ENCODE results near the gene SPOCK1.

Gene SPOCK1

DNA sequence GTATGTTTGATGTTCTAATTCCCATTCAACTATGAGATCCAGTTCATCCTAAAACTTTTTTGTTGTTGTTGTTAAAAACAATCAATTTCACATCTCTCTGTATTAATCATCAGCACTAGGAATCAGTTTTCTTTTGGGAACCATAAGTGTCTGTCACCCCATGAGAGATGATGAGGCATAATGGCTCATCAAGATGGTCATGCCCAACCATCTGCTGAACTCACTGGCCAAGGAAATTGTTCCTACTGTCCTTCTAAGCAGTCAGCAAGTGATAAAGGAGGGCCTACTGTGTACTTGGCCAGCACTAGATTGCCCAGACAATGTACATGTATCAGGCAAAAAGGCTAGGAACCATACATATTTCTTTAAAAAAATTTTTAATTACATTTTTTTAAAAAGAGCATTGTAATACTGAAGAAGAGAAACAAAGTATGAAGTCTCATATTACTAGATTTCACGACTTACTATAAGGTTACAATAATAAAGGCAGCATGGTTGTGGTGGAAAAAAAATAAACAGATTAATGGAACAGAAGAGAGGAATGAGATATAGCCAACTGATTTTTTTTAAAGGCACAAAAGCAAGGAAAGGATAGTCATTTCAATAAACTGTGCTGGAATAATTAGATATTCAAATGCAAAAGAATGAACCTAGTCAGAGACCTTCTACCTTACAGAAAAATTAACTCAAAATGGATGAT lies 458.3 kb downstream of the SPOCK1 start:
- DNase-seq: no peak

DNA sequence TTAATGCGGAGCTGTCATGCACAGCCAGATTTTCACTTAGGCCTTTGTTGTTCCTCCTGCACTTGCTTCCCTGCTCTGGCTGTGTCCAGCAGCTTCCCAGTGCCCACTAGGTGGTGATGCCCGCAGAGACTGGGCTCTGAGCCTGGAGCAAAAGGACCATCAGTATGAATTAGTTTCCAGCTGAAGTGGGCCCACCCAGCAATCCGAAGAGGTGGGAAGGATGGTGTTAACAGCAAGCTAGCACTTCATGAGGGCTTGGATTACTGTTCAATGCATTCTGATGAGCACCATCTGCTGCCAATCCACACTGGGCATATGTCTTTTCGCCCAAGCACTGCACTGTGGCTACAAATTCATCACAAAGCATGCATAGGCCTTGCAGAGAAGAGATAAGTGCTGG lies 459.1 kb downstream of the SPOCK1 start:
- no peak for DNase-seq

DNA sequence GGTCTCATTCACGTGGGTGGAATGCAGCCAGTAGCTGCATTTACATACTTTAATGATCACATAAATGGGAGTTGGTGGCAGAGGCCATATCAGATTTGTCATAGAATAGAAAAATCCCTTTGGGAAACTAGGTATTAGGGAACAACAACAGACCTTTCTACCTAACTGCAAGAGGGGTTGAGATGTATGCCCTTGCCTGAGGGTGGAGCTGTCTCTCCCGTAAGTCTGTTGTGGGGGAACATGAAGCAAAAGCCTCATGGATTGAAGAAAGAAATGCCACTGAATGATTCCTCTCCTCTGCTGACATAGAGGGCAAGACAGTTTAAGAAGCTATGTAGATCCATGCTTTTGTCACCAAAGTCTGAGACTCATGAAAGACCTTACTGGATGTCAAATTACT lies 461.3 kb downstream of the SPOCK1 start:
- DNase-seq: no peak

DNA sequence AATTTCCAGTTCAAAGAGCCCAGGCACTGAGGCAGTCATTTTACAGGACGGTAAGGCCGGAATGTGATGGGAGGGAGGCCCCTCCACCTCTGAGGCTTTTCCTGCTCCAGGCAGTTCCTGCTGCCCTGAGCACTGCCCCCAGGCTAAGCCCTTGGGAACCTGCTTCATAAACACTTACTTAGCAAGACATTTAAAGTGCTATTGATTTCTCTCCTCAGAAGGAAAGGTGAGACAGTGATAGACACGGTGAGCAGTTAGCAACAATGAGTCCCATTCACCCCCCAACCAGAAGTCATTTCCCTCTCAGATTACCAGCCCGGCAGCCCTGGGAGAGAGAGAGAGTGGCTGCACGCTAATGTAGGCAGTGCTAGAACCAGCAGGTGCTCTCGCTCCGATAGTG lies 462.5 kb downstream of the SPOCK1 start:
- DNase-seq: no peak

- no peak for DNase-seq
Measured at GRCh38 chr5:137035480-137035878, 463.6 kb downstream of the SPOCK1 start.

DNA sequence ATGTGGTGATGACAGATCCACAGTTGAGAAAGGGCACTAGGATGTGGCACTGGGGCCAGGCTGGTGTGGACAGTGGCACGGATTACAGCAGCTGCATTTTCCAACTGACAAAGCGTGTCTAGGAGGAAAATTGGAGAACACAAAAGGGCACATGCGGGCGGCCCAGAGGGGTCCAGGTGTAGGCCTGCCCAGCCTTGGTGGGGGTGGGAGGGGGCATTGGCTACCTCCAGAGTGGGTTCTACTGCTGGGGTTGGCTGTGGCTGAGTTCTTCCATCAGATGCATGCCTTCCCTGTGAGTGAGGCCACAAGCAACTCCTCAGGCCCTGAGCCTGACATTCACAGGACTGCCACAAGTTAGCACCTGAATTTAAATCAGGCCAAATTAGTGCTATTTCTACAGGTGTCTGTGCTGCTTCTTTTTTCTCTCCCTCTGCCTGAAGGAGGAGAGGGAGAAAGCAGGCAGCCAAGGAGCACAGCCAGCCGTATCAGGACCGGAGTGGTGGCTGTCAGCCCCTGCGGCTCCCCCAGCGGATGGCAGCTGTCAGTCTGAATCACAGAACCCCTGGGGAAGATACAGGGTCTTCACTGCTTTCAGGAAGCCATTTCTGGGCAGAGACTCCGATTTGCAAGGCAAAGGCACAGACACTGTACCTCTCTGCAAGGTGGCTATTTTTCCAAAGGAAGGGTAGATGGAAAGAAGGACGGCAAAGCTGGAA lies 464.2 kb downstream of the SPOCK1 start:
- DNase-seq: no peak

GRCh38 chr5:137034213-137034612 lies 464.9 kb downstream of the SPOCK1 start:
- DNase-seq: no peak

GRCh38 chr5:137032929-137033328 lies 466.2 kb downstream of the SPOCK1 start:
- no peak for DNase-seq

GRCh38 chr5:137027758-137028157 lies 471.4 kb downstream of the SPOCK1 start:
- DNase-seq: no peak

DNA sequence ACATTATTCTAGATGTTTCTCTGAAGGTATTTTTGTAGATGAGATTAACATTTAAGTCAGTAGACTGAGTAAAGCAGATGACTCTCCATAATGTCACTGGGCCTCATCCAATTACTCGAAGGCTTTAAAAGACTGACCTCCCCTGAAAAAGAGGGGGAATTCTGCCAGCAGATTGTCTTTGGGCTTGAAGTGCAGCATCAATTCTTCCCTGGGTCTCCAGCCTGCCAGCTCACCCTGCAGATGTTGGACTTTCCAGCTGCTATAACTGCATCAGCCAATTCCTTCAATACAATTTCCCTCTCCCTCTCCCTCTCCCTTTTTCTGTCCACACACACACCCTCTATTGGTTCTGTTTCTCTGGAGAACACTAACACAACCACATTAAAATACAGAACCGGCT lies 472.8 kb downstream of the SPOCK1 start:
- no peak for DNase-seq

GRCh38 chr5:137024044-137024443 lies 475.1 kb downstream of the SPOCK1 start:
- DNase-seq: no peak

DNA sequence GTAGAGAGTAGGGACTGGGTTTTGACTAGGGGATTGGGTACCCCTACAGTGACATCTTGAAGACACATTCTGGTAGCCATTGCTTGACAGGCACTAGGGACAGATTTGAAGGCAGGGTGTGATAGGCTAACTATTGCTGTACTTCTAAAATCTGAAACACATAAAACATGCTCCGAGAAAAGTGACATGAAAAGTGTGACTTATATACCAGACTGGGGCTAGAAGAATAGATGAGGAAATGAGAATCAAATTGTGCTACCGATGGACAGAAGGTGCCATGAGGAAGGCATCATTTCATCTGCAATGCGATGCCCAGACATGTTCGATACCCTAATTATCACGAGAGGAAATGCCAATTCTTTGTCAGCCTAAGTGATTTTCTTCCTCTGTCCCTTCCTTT lies 475.8 kb downstream of the SPOCK1 start:
- no peak for DNase-seq

- DNase-seq: no peak
Measured at GRCh38 chr5:137022725-137023124, 476.4 kb downstream of the SPOCK1 start.

DNA sequence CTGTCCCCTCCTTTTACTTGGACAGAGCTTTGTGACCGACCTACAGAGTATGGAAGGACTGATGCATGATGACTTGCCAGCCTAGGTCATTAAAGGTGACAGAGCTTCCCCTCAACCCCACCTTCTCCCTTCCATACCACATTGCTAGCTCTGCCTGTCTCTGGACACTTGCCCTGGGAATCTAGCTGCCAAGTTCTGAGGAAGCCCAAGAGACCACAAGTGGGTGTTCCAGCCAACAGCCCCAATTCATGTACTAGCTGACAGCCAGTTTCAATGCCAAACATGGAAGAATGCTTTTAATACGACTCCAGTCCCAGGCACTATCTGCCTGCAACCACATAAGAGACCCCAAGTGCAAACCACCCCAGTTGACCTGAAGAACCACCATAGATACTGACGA lies 477.1 kb downstream of the SPOCK1 start:
- no peak for DNase-seq

DNA sequence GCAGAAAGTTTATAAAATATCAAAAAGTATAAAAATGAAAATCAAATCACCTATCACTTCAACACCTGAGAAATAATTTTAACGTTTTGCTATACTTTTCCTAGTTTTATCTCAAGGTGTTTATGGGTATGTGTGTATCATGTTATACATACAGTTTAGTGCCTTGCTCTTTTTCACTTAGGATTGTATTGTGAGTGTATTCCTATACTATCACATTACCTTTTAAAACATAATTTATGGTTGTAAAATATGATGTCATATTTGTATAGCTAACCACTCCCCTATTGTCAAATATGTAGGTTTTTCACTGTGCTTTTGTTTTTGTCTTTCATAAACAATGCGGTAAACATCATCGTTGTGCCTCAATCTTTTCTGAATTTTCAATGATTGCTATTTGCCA lies 479.9 kb downstream of the SPOCK1 start:
- DNase-seq: no peak

GRCh38 chr5:137016783-137017324 lies 482.3 kb downstream of the SPOCK1 start:
- no peak for DNase-seq

DNA sequence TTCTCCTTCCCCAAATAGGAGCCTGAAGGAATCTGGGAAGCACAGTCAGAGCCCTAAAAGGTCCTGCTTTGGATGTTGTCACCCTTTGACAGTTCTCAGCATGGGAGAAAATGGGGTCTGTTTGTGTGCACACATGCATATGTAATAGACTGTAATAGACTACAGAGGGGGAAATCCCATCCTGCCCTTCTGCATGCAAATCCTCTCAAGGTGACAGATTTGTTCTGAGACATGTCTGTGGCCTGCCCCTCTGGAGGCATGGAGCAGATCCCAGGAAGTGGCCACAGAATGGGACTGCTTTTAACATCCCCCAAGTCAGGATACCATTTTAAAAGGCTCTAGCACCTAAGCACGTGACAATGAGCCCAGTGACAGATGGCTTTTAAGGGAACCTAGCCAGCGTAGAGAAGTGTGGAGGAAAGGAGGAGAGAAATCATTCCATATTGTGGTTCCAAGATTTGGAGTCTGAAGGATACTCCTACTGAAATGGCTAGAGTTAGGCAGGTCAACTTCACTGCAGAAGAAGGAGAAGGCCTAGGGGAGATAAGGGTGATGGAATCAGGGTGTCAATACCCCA lies 483.5 kb downstream of the SPOCK1 start:
- no peak for DNase-seq

- DNase-seq: no peak
Measured at GRCh38 chr5:137014731-137015130, 484.4 kb downstream of the SPOCK1 start.

- no peak for DNase-seq
Measured at GRCh38 chr5:137010226-137010625, 488.9 kb downstream of the SPOCK1 start.

- no peak for DNase-seq
Measured at GRCh38 chr5:137004279-137004678, 494.8 kb downstream of the SPOCK1 start.

DNA sequence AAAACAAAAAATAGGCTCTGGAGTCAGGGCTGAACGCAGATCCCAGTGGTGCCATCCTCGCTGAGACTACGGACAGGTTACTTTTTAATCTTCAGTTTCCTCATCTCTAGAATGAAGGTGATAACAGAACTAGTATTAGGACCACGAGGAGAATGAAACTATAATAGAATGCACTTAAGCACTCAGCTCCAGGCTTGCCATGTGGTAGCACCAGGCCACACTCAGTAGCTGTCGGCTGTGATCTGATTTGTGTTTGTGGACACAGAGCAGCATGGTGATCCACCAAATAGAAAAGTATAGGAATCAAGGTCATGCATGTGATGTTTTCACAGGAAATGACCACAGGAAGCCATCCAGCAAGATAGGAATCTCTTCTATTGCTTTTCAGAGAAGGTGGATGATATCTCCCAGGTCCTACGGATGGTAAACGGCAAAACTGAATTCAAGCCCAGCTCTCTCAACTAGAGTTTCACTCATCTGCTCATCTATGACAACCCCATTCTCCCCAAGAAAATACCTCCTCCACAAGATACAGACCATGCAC lies 498.0 kb downstream of the SPOCK1 start:
- no peak for DNase-seq

DNA sequence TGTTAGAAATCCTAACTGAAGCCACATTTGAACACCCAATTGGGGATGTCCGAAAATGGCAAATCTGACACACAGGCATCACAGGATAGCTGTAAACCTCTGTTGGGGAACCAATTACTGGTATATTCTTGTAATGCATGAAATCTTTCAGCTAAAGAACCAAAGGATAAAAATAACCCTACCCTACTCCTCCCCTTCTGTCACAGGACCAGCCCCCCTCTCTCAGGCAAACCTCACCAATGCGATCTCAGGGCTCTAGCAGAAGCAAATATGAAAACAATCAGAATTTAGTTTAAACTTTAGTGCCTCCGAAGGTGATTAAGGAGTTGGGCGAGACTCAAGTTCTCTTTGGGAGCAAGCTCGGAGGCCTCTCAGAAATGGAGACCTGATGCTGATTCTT lies 499.3 kb downstream of the SPOCK1 start:
- no peak for DNase-seq

GRCh38 chr5:136998854-136999357 lies 500.2 kb downstream of the SPOCK1 start:
- no peak for DNase-seq

DNA sequence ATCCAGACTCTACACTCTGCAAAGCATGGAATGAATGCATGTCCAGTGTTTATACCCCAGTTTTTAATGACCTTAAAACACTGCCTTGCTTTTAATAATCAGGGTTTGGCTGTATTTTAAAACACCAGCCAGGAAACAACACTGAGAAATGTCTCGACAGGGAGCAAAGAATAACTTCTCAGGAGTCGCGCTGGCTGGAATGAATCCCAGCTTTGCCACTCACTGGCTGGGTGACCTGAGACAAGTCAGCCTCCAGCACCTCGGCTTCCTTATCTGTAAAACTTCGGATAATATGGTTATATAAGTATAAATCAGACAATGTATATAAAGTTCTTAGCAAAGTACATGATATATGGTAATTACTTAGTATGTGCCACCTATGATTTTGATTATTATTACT lies 505.0 kb downstream of the SPOCK1 start:
- no peak for DNase-seq
